ENCODE results near the gene PDK1.

The PDK1 gene

DNA sequence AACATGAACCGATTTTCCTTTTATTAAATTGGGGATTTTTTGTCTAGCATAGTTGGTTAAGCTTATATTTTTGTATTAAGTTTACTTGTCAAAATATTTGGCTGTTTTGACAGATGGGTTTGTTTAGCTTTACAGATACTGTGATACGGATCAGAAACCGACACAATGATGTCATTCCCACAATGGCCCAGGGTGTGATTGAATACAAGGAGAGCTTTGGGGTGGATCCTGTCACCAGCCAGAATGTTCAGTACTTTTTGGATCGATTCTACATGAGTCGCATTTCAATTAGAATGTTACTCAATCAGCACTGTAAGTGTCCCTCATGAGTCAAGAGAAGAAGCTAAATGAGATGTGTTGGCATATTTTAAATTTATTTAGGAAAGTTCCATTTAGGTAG, 8.5 kb downstream of the PDK1 start:
- no peak overlapping the region for H2AFZ ChIP-seq (ENCODE audit: low read depth, low read length, severe bottlenecking)
- no peak overlapping the region for H3K9ac ChIP-seq (ENCODE audit: low read length)
- H3K79me2 ChIP-seq (ENCODE audit: insufficient read depth, low read length): 0 out of 2 replicates have a peak, but pooled peaks cover 8% of the 10 kb centered on the region
- H3K4me3 ChIP-seq (ENCODE audit: insufficient read depth, low read length, poor library complexity, severe bottlenecking): no peak overlapping the region
- no peaks in the 10 kb centered on the region for H3F3A ChIP-seq (ENCODE audit: insufficient read depth)
- H4K20me1 ChIP-seq (ENCODE audit: low read depth, low read length): no peaks in the 10 kb centered on the region
- no peaks in the 10 kb centered on the region for H3K9me3 ChIP-seq (ENCODE audit: insufficient read depth, low read length)
- no peaks in the 10 kb centered on the region for H3K27me3 ChIP-seq (ENCODE audit: low read length)
- TF ChIP-seq, protein P1, sequence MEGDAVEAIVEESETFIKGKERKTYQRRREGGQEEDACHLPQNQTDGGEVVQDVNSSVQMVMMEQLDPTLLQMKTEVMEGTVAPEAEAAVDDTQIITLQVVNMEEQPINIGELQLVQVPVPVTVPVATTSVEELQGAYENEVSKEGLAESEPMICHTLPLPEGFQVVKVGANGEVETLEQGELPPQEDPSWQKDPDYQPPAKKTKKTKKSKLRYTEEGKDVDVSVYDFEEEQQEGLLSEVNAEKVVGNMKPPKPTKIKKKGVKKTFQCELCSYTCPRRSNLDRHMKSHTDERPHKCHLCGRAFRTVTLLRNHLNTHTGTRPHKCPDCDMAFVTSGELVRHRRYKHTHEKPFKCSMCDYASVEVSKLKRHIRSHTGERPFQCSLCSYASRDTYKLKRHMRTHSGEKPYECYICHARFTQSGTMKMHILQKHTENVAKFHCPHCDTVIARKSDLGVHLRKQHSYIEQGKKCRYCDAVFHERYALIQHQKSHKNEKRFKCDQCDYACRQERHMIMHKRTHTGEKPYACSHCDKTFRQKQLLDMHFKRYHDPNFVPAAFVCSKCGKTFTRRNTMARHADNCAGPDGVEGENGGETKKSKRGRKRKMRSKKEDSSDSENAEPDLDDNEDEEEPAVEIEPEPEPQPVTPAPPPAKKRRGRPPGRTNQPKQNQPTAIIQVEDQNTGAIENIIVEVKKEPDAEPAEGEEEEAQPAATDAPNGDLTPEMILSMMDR (IDR thresholded peaks at IDR 0.05; ENCODE audit: insufficient read depth, low read length, poor library complexity, severe bottlenecking): no peak
- TF ChIP-seq EZH2phosphoT487 (conservative IDR thresholded peaks at IDR 0.05; ENCODE audit: low read length): no peak
- H3K9me2 ChIP-seq (replicated peaks; ENCODE audit: insufficient read depth, low read length): no peaks in the 10 kb centered on the region
- peaks cover 46% of the 10 kb centered on the region; the same call in 1 of the 2 replicates for H3K36me3 ChIP-seq (ENCODE audit: low read length)
- no peak overlapping the region for H3K4me2 ChIP-seq (ENCODE audit: low read depth, low read length, poor library complexity, severe bottlenecking)
- H3K27ac ChIP-seq (ENCODE audit: low read depth, low read length): no peak overlapping the region

DNA sequence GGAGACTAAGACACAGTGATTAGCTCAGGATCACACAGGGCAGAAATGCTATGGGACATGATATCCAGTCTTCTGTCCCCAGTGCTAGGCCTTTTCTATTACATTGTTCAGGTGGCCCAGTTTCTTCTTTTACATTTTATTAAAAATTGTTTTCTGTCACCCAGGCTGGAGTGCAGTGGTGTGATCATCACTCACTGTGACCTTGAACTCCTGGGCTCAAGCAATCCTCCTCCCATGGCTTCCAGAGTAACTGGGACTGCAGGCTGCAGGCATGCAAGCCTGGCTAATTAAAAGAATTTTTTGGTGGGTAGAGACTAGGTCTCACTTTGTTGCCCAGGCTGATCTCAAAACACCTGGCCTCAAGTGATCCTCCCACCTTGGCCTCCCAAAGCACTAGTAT, 15.4 kb downstream of the PDK1 start:
- H3K36me3 ChIP-seq (ENCODE audit: low read length): peaks cover 58% of the 10 kb centered on the region
- H3F3A ChIP-seq (ENCODE audit: insufficient read depth): no peaks in the 10 kb centered on the region
- no peaks in the 10 kb centered on the region for H4K20me1 ChIP-seq (ENCODE audit: low read depth, low read length)
- H3K27me3 ChIP-seq (ENCODE audit: low read length): no peaks in the 10 kb centered on the region
- H3K9ac ChIP-seq (ENCODE audit: low read length): no peak overlapping the region
- no peak overlapping the region for H2AFZ ChIP-seq (ENCODE audit: low read depth, low read length, severe bottlenecking)
- H3K4me2 ChIP-seq (ENCODE audit: low read depth, low read length, poor library complexity, severe bottlenecking): no peak overlapping the region
- no peaks in the 10 kb centered on the region; the same call in 1 of the 2 replicates for H3K79me2 ChIP-seq (ENCODE audit: insufficient read depth, low read length)
- H3K9me2 ChIP-seq (replicated peaks; ENCODE audit: insufficient read depth, low read length): no peaks in the 10 kb centered on the region
- no peak overlapping the region for H3K4me3 ChIP-seq (ENCODE audit: insufficient read depth, low read length, poor library complexity, severe bottlenecking)
- H3K27ac ChIP-seq (ENCODE audit: low read depth, low read length): no peak overlapping the region
- peaks cover 15% of the 10 kb centered on the region; the same call in 1 of the 2 replicates for H3K9me3 ChIP-seq (ENCODE audit: insufficient read depth, low read length)
- no peak for TF ChIP-seq EZH2phosphoT487 (conservative IDR thresholded peaks at IDR 0.05; ENCODE audit: low read length)
- TF ChIP-seq, protein P1 (IDR thresholded peaks at IDR 0.05; ENCODE audit: insufficient read depth, low read length, poor library complexity, severe bottlenecking): no peak

DNA sequence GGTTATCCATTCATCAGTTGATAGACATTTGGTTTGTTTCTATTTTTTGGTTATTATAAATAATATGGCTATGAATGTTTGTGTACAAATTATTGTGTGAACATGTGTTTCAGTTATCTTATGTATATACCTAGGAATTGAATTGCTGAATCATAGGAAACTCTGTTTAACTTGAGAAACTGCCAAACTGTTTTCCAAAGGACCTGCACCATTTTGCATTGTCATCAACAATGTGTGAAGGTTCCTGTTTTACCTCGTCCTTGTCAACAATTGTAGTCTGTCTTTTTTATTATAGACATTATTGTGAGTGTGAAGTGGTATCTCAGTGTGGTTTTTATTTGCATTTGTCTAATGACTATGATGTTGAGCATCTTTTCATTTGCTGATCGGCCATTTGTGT, 17.1 kb downstream of the PDK1 start:
- H3K36me3 ChIP-seq (ENCODE audit: low read length): peaks cover 63% of the 10 kb centered on the region
- TF ChIP-seq EZH2phosphoT487 (conservative IDR thresholded peaks at IDR 0.05; ENCODE audit: low read length): no peak
- TF ChIP-seq, protein P1 (IDR thresholded peaks at IDR 0.05; ENCODE audit: insufficient read depth, low read length, poor library complexity, severe bottlenecking): no peak

More for the DNA sequence above, 17.1 kb downstream of the PDK1 start:
- Histone ChIP-seq H2AFZ (ENCODE audit: low read depth, low read length, severe bottlenecking) (no peak overlapping the region), H3K9ac (ENCODE audit: low read length) (no peak overlapping the region), H3K4me3 (ENCODE audit: insufficient read depth, low read length, poor library complexity, severe bottlenecking) (no peak overlapping the region), H3K27me3 (ENCODE audit: low read length) (no peaks in the 10 kb centered on the region), H3K4me2 (ENCODE audit: low read depth, low read length, poor library complexity, severe bottlenecking) (no peak overlapping the region), H3K79me2 (ENCODE audit: insufficient read depth, low read length) (no peaks in the 10 kb centered on the region; the same call in 1 of the 2 replicates), H3K9me2 (replicated peaks; ENCODE audit: insufficient read depth, low read length) (no peaks in the 10 kb centered on the region), H3F3A (ENCODE audit: insufficient read depth) (no peaks in the 10 kb centered on the region), H4K20me1 (ENCODE audit: low read depth, low read length) (no peaks in the 10 kb centered on the region), H3K9me3 (ENCODE audit: insufficient read depth, low read length) (peaks cover 28% of the 10 kb centered on the region), H3K27ac (ENCODE audit: low read depth, low read length) (no peak overlapping the region)

All from SU-DHL-6 (cell line).